Subcutaneous abdominal adipose tissue (tissue), 5 donors: ENCODE measurements around the gene CBX2.

Experiments used
- H3K27ac ChIP-seq: one replicate; pipeline ENCODE4 v1.7.0; 2013; ENCODE audit warnings: low read depth, mild to moderate bottlenecking, inconsistent platforms, low read length, moderate library complexity
- H3K27me3 ChIP-seq, 5 donors: one replicate each; pipeline ENCODE4 v1.7.0; 2013; ENCODE audit warnings: low read length in 5 of 5, inconsistent platforms in 1 of 5; ENCODE audit not compliant: control insufficient read depth in 5 of 5, insufficient read depth in 4 of 5
- H3K36me3 ChIP-seq, 5 donors: one replicate each; pipeline ENCODE4 v1.7.0; 2013; ENCODE audit warnings: low read length in 5 of 5; ENCODE audit not compliant: control insufficient read depth in 5 of 5, insufficient read depth in 5 of 5
- H3K4me1 ChIP-seq, 5 donors: one replicate each; pipeline ENCODE4 v1.7.0; 2013; ENCODE audit warnings: low read length in 5 of 5, mild to moderate bottlenecking in 3 of 5, moderate library complexity in 1 of 5; ENCODE audit not compliant: control insufficient read depth in 5 of 5, insufficient read depth in 5 of 5
- H3K4me3 ChIP-seq, 5 donors: one replicate each; pipeline ENCODE4 v1.7.0; 2013; ENCODE audit warnings: low read length in 5 of 5, low read depth in 1 of 5
- H3K9ac ChIP-seq, 5 donors: one replicate each; pipeline ENCODE4 v1.7.0; 2013; ENCODE audit warnings: low read length in 5 of 5, mild to moderate bottlenecking in 4 of 5, moderate library complexity in 3 of 5
- H3K9me3 ChIP-seq, 5 donors: one replicate each; pipeline ENCODE4 v1.7.0; 2013; ENCODE audit warnings: low read length in 5 of 5; ENCODE audit not compliant: control insufficient read depth in 5 of 5
- donor health status: healthy.
- donor health status: healthy.
- donor health status: healthy.
- donor health status: healthy.
- donor health status: healthy.

The CBX2 gene

GRCh38 chr17:79793924-79794304, 16.0 kb downstream of the CBX2 start:
- peaks cover 39 to 59% (median 50%) of the 10 kb centered on the region in 5 donors for H3K27me3 ChIP-seq
- no peaks in the 10 kb centered on the region for H3K9me3 ChIP-seq
- H3K36me3 ChIP-seq, result peaks cover 0 to 4% (median 0%) of the 10 kb centered on the region in 5 donors
- no peak overlapping the region for H3K9ac ChIP-seq
- H3K27ac ChIP-seq, result no peak overlapping the region
- H3K4me1 ChIP-seq, result peaks cover 3 to 59% (median 42%) of the 10 kb centered on the region in 5 donors
- no peak overlapping the region for H3K4me3 ChIP-seq

GRCh38 chr17:79794659-79795511, 16.9 kb downstream of the CBX2 start:
- H3K4me3 ChIP-seq, result no peak overlapping the region
- peaks cover 0 to 4% (median 0%) of the 10 kb centered on the region in 5 donors for H3K36me3 ChIP-seq
- H3K9ac ChIP-seq, result no peak overlapping the region
- peaks cover 3 to 62% (median 47%) of the 10 kb centered on the region in 5 donors for H3K4me1 ChIP-seq
- no peaks in the 10 kb centered on the region for H3K9me3 ChIP-seq
- H3K27me3 ChIP-seq, result peaks cover 37 to 59% (median 50%) of the 10 kb centered on the region in 5 donors
- no peak overlapping the region for H3K27ac ChIP-seq

GRCh38 chr17:79795795-79796443, 18.0 kb downstream of the CBX2 start:
- Histone ChIP-seq H3K9me3 (no peaks in the 10 kb centered on the region), H3K36me3 (peaks cover 0 to 4% (median 0%) of the 10 kb centered on the region in 5 donors), H3K9ac (peak overlapping the region in 1 of 5 donors; percentile 64), H3K27ac (no peak overlapping the region), H3K4me3 (peak overlapping the region; percentile 70 to 84 (median 78)), H3K27me3 (peaks cover 38 to 59% (median 50%) of the 10 kb centered on the region in 5 donors), H3K4me1 (peaks cover 3 to 62% (median 52%) of the 10 kb centered on the region in 5 donors)

- H3K4me1 ChIP-seq, result peaks cover 3 to 65% (median 56%) of the 10 kb centered on the region in 5 donors
- no peaks in the 10 kb centered on the region for H3K9me3 ChIP-seq
- H3K36me3 ChIP-seq, result peaks cover 0 to 4% (median 0%) of the 10 kb centered on the region in 5 donors
- H3K9ac ChIP-seq, result peak overlapping the region in 3 of 5 donors; percentile 56 to 69 (median 64)
- no peak overlapping the region for H3K27ac ChIP-seq
- H3K27me3 ChIP-seq, result peaks cover 38 to 59% (median 50%) of the 10 kb centered on the region in 5 donors
- peak overlapping the region; percentile 70 to 84 (median 78) for H3K4me3 ChIP-seq
Measured at GRCh38 chr17:79796444-79796762, 18.5 kb downstream of the CBX2 start.

- Histone ChIP-seq H3K36me3 (peaks cover 0 to 4% (median 0%) of the 10 kb centered on the region in 5 donors), H3K4me1 (peaks cover 3 to 68% (median 61%) of the 10 kb centered on the region in 5 donors), H3K9ac (peak within 1 kb of the TSS in 4 of 5 donors; percentile 56 to 69 (median 66)), H3K9me3 (no peaks in the 10 kb centered on the region), H3K27me3 (peaks cover 38 to 59% (median 50%) of the 10 kb centered on the region in 5 donors), H3K27ac (no peak within 1 kb of the TSS), H3K4me3 (peak within 1 kb of the TSS; percentile 70 to 84 (median 78))
Measured at GRCh38 chr17:79796763-79797491, 19.0 kb downstream of the CBX2 start, which contains the start of gene CBX8. TSS of gene CBX8 (minus strand) at chr17:79797077. CDS start at chr17:79796998, 79 bp downstream.

- Histone ChIP-seq H3K4me1 (peaks cover 3 to 68% (median 61%) of the 10 kb centered on the region in 5 donors), H3K27ac (no peak overlapping the region), H3K9me3 (no peaks in the 10 kb centered on the region), H3K36me3 (peaks cover 0 to 4% (median 0%) of the 10 kb centered on the region in 5 donors), H3K9ac (no peak overlapping the region), H3K4me3 (peak overlapping the region in 4 of 5 donors; percentile 36 to 84 (median 57)), H3K27me3 (peaks cover 43 to 60% (median 53%) of the 10 kb centered on the region in 5 donors)
Measured at GRCh38 chr17:79797492-79798298, 19.7 kb downstream of the CBX2 start.

GRCh38 chr17:79798299-79799173, 20.6 kb downstream of the CBX2 start:
- H3K4me1 ChIP-seq, result peaks cover 3 to 65% (median 57%) of the 10 kb centered on the region in 5 donors
- H3K36me3 ChIP-seq, result peaks cover 0 to 4% (median 0%) of the 10 kb centered on the region in 5 donors
- no peaks in the 10 kb centered on the region for H3K9me3 ChIP-seq
- no peak overlapping the region for H3K9ac ChIP-seq
- peak overlapping the region in 3 of 5 donors; percentile 37 to 53 (median 39) for H3K4me3 ChIP-seq
- peaks cover 50 to 61% (median 55%) of the 10 kb centered on the region in 5 donors for H3K27me3 ChIP-seq
- no peak overlapping the region for H3K27ac ChIP-seq

- Histone ChIP-seq H3K4me1 (peaks cover 3 to 67% (median 60%) of the 10 kb centered on the region in 5 donors), H3K9ac (no peak overlapping the region), H3K4me3 (no peak overlapping the region), H3K27me3 (peaks cover 56 to 64% (median 61%) of the 10 kb centered on the region in 5 donors), H3K9me3 (no peaks in the 10 kb centered on the region), H3K36me3 (peaks cover 0 to 4% (median 0%) of the 10 kb centered on the region in 5 donors), H3K27ac (no peak overlapping the region)
Measured at GRCh38 chr17:79799174-79799537, 21.2 kb downstream of the CBX2 start.
